HG02938 (cell line): ENCODE results near the gene GLRB.
"Not testable (repeated sequence)": the region's sequence is repeated elsewhere in the genome, so short reads cannot be mapped to it uniquely, and the experiment has no call there.

Experiments used
- ATAC-seq: cut with Tn5 transposase; IDR thresholded peaks from one replicate; pipeline ENCODE4 v1.9.1; 2021; ENCODE audit warnings: mild to moderate bottlenecking, moderate library complexity; ENCODE audit not compliant: unreplicated experiment

The GLRB gene

GRCh38 chr4:157127571-157127970 lies 51.6 kb downstream of the GLRB start:
- no peak for ATAC-seq

GRCh38 chr4:157128395-157128794 lies 52.4 kb downstream of the GLRB start:
- no peak for ATAC-seq

- no peak for ATAC-seq
Measured at GRCh38 chr4:157141976-157142375, 66.0 kb downstream of the GLRB start.

DNA sequence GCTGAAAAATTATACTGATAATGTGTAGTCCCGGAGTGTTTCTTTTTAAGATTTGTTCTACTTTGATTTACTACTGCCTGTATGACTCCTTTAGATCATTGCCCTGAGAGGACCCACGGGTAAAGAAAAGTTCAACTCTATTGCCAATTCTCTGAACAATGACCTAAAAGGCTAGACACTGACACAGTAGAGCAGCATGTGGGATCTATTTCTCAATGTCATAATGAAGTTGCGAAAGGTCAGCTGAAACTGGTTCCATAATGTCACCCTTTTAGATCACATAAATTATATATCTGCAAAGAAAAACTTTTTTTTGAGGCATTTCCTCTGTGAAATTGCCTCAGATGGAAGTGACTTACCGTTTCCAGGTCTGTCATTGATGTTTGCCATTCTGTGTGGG lies 67.4 kb downstream of the GLRB start:
- no peak for ATAC-seq

DNA sequence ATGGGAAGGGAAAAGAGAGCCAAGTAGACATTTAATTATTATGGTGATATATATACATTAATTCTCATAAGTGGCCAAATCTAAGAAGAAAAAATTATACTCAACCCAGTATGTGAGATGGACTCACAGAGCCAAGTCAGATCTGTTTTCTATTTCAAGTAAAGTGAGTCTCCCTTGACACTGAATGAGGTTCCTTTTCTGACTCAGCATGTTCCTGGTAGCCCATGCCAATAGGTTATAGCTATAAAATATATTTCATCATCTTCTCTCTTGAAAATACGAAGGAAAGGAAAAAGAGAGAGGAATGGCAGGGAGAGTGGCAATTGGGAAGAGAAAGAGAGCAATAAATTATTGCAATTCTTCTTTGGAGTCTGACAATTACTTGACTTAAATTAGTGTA lies 75.8 kb downstream of the GLRB start:
- ATAC-seq: no peak

- ATAC-seq: no peak
Measured at GRCh38 chr4:157165935-157166610, 90.1 kb downstream of the GLRB start.

DNA sequence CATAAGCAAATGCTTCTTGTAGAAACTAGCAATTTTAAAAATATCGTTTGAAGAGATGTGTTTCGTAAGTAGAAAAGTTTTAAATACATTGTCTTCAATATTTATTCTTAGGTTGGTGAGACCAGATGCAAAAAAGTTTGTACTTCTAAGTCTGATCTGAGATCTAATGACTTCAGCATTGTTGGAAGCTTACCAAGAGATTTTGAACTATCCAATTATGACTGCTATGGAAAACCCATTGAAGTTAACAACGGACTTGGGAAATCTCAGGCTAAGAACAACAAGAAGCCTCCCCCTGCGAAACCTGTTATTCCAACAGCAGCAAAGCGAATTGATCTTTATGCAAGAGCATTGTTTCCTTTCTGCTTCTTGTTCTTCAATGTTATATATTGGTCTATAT lies 94.4 kb downstream of the GLRB start:
- ATAC-seq: no peak

GRCh38 chr4:157172011-157172410 lies 96.1 kb downstream of the GLRB start:
- ATAC-seq: no peak

DNA sequence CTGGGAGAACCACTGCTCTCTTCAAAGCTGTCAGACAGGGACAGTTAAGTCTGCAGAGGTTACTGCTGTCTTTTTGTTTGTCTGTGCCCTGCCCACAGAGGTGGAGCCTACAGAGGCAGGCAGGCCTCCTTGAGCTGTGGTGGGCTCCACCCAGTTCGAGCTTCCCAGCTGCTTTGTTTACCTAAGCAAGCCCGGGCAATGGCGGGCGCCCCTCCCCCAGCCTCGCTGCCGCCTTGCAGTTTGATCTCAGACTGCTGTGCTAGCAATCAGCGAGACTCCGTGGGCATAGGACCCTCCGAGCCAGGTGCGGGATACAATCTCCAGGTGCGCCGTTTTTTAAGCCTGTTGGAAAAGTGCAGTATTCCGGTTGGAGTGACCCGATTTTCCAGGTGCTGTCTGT lies 104.3 kb downstream of the GLRB start:
- not testable (repeated sequence) for ATAC-seq

DNA sequence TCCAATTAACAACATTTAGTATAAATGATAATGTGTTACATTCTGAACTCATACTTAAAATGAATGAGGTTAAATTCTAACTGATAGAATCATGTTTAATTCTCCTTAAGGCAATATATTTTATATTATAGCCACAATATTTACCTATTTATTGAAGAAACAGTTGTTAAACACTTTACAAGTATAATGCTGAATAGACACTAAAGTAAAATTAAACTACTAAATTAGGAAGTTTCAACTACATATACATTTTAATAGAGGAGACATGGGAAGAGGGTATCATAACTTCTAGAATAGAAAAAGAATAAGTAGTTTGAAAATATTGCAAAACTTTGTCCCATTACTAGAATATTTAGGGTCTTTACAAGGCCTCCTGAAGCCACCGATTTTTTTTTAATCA lies 108.3 kb downstream of the GLRB start:
- ATAC-seq: no peak

- no peak for ATAC-seq
Measured at GRCh38 chr4:157185363-157185762, 109.4 kb downstream of the GLRB start.

- no peak for ATAC-seq
Measured at GRCh38 chr4:157195374-157195773, 119.4 kb downstream of the GLRB start.

DNA sequence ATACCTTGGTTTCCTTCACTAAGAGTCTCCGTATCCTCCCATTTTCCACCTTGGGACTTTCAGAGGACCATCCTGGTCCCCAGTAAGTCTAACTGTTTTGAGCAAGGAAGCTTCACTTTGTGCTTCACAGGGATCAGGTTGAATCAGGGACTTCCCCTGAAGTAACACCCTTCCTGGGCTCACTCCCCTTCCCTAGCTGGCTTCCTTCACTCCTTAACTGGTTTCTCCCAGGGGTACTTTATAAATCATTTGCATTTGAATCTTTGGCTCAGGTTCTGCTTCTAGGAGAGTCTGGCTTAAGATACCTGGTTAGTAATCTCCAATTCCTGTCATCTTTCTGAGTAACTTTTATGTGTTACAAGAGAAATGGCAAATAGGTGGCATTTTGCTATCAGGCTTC lies 120.1 kb downstream of the GLRB start:
- no peak for ATAC-seq

- ATAC-seq: peak; percentile 76
Measured at GRCh38 chr4:157204634-157205244, 128.8 kb downstream of the GLRB start.

DNA sequence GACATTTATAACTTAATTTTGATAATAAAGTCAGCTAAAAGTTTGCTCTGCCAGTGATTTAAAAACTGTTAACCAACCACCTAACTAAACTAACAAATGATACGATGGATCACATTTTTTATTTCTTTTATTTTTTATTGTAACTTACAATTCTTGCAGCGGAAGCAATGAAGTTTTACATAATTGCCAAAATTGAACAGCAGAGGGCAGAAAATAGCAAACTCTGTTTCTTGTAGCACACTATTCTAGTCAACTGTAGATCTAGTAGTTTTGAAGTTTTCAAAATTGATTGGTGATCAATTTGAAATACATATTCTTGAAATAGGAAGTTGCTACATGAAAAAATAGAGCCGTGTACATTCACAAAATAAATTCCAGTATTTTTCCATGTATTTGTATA lies 141.8 kb downstream of the GLRB start:
- peak; percentile 54 for ATAC-seq

- no peak for ATAC-seq
Measured at GRCh38 chr4:157219711-157220370, 143.9 kb downstream of the GLRB start.

GRCh38 chr4:157220371-157220881 lies 144.5 kb downstream of the GLRB start, which contains the start of gene GRIA2:
Gene GRIA2, plus strand, starts transcription at chr4:157220728. Its CDS starts 315 bp downstream, at chr4:157221043.
- ATAC-seq: peak; percentile 77

- no peak for ATAC-seq
Measured at GRCh38 chr4:157221426-157221894, 145.5 kb downstream of the GLRB start.
